HCT116 (cell line): ENCODE results near the gene SVEP1. TPM values are rescaled to one million over a fixed set of nuclear protein-coding genes. Genes with fewer than 3 reads are reported as not detected.

ENCODE experiments used
- ATAC-seq: fragments of 200-7000 bp; cut with Tn5 transposase; 2 replicates; pipeline ENCODE4 v1.9.1; 2020; ENCODE audit warnings: mild to moderate bottlenecking, moderate library complexity
- BruUV-seq: library from RNA; stranded (reverse); fragments of 400-500 nt; replicated peaks from 2 replicates; lab custom pipeline; 2021; lab: Mats Ljungman, UMichigan
- CTCF ChIA-PET: fragments of 300-600 bp; sonication (Branson Sonifier 250); formaldehyde crosslinking; loops from one replicate; lab custom pipeline; 2021; ENCODE audit warnings: antibody characterized with exemption; lab: Charles Lee
- POLR2A ChIA-PET: fragments of 300-600, 350-600 bp; sonication (Branson Sonifier 250); formaldehyde crosslinking; loops from one replicate; lab custom pipeline; 2021; ENCODE audit warnings: antibody characterized with exemption; lab: Charles Lee
- RAD21 ChIA-PET, 2 experiments: fragments of 300-600 bp; sonication (Branson Sonifier 250); formaldehyde crosslinking; loops; one replicate each; lab custom pipeline; 2023; ENCODE audit warnings: low total read pairs in 2 of 2; ENCODE audit not compliant: uncharacterized antibody in 2 of 2, unreplicated experiment in 2 of 2, low non-redundant PET in 1 of 2; lab: Charles Lee
- DNase-seq: peaks from one replicate; pipeline ENCODE4 v3.0.0-alpha.2; 2010; ENCODE audit warnings: low read depth, low spot score
- H2AFZ ChIP-seq: fragments of 200-600 bp; shearing (Covaris generic), sonication (generic); 2 replicates; pipeline ENCODE4 v1.6.1; 2017; ENCODE audit warnings: low read depth, mixed run types, mixed read lengths, antibody characterized with exemption, low read length; ENCODE audit not compliant: poor library complexity, severe bottlenecking
- H3K27ac ChIP-seq: 2 replicates; pipeline ENCODE4 v1.5.1; 2012; ENCODE audit warnings: low read depth, low read length
- H3K27me3 ChIP-seq: fragments of 200-600 bp; sonication (generic); 2 replicates; pipeline ENCODE4 v1.6.1; 2016; ENCODE audit warnings: mixed run types, low read length, mixed read lengths; ENCODE audit not compliant: insufficient read depth
- H3K36me3 ChIP-seq, 2 experiments: fragments of 200-500 bp in 1 of 2; fragments of 200-600 bp in 1 of 2; sonication (Bioruptor generic) in 1 of 2; sonication (generic) in 1 of 2; 2 replicates each; pipeline versions ENCODE4 v1.5.1 to v1.6.1; 2014 to 2016; ENCODE audit warnings: low read length in 2 of 2, inconsistent platforms in 1 of 2, mixed read lengths in 1 of 2, mixed run types in 1 of 2; ENCODE audit not compliant: insufficient read depth in 2 of 2, control insufficient read depth in 1 of 2
- H3K4me1 ChIP-seq, 2 experiments: fragments of 200-600 bp in 1 of 2; sonication (generic) in 1 of 2; 2 replicates each; pipeline versions ENCODE4 v1.5.1 to v1.6.1; 2012 to 2017; ENCODE audit warnings: low read length in 2 of 2, inconsistent platforms in 1 of 2, mild to moderate bottlenecking in 1 of 2, mixed read lengths in 1 of 2, mixed run types in 1 of 2, moderate library complexity in 1 of 2; ENCODE audit not compliant: insufficient read depth in 2 of 2, control insufficient read depth in 1 of 2
- H3K4me2 ChIP-seq: fragments of 200-600 bp; sonication (generic); 2 replicates; pipeline ENCODE4 v1.6.1; 2017; ENCODE audit warnings: mixed run types, low read length, mixed read lengths
- H3K4me3 ChIP-seq, 2 experiments: fragments of 200-600 bp in 1 of 2; sonication (generic) in 1 of 2; replicated peaks in 1 of 2; 2 replicates each; pipeline ENCODE4 v1.5.1; 2011 to 2016; ENCODE audit warnings: low read length in 2 of 2, control low read depth in 1 of 2, low read depth in 1 of 2, mild to moderate bottlenecking in 1 of 2, mixed read lengths in 1 of 2, mixed run types in 1 of 2
- H3K79me2 ChIP-seq: fragments of 200-600 bp; sonication (generic); 2 replicates; pipeline ENCODE4 v1.6.1; 2017; ENCODE audit warnings: mild to moderate bottlenecking, mixed run types, low read length, moderate library complexity, mixed read lengths; ENCODE audit not compliant: insufficient read depth
- H3K9ac ChIP-seq: fragments of 200-600 bp; sonication (generic); 2 replicates; pipeline ENCODE4 v1.6.1; 2016; ENCODE audit warnings: low read length, mixed read lengths
- H3K9me2 ChIP-seq: fragments of 200-600 bp; sonication (generic), shearing (Covaris generic); 2 replicates; pipeline ENCODE4 v1.6.1; 2017; ENCODE audit warnings: mixed run types, mild to moderate bottlenecking, moderate library complexity; ENCODE audit not compliant: insufficient read depth
- H3K9me3 ChIP-seq, 2 experiments: fragments of 200-500 bp in 1 of 2; fragments of 200-600 bp in 1 of 2; sonication (Bioruptor generic) in 1 of 2; sonication (generic) in 1 of 2; 2 replicates each; pipeline ENCODE4 v1.6.1; 2014 to 2017; ENCODE audit warnings: low read length in 2 of 2, mixed read lengths in 2 of 2, inconsistent platforms in 1 of 2, low read depth in 1 of 2, mild to moderate bottlenecking in 1 of 2, mixed run types in 1 of 2, moderate library complexity in 1 of 2; ENCODE audit not compliant: control insufficient read depth in 1 of 2, insufficient read depth in 1 of 2
- H4K20me1 ChIP-seq: fragments of 200-600 bp; sonication (generic), shearing (Covaris generic); 2 replicates; pipeline ENCODE4 v1.6.1; 2017; ENCODE audit warnings: mixed run types, mild to moderate bottlenecking, moderate library complexity; ENCODE audit not compliant: insufficient read depth
- ATF3 ChIP-seq: IDR thresholded peaks from 2 replicates; pipeline ENCODE4 v1.6.1; 2012
- CTCF ChIP-seq, 3 experiments: fragments of 200-600 bp in 1 of 3; sonication (generic) in 1 of 3; IDR thresholded peaks in 2 of 3; conservative IDR thresholded peaks in 1 of 3; 2 replicates each; pipeline ENCODE4 v1.5.1; 2012 to 2017; ENCODE audit warnings: low read depth in 2 of 3, low read length in 2 of 3, antibody characterized with exemption in 1 of 3, borderline replicate concordance in 1 of 3, control low read depth in 1 of 3, mild to moderate bottlenecking in 1 of 3, mixed read lengths in 1 of 3, mixed run types in 1 of 3, moderate library complexity in 1 of 3; ENCODE audit not compliant: insufficient read depth in 1 of 3
- ELF1 ChIP-seq: IDR thresholded peaks from 2 replicates; pipeline ENCODE4 v1.6.1; 2012; ENCODE audit warnings: low read depth, borderline replicate concordance
- FOSL1 ChIP-seq: IDR thresholded peaks from 2 replicates; pipeline ENCODE4 v1.6.1; 2012; ENCODE audit warnings: low read depth
- JUND ChIP-seq: IDR thresholded peaks from 2 replicates; pipeline ENCODE4 v1.6.1; 2012
- POLR2A ChIP-seq: IDR thresholded peaks from 2 replicates; pipeline ENCODE4 v1.7.0; 2011; ENCODE audit warnings: borderline replicate concordance; ENCODE audit not compliant: insufficient read depth, insufficient read length; ENCODE audit errors: extremely low read depth
- POLR2AphosphoS5 ChIP-seq: IDR thresholded peaks from 2 replicates; pipeline ENCODE4 v1.6.1; 2011; ENCODE audit warnings: mild to moderate bottlenecking, low read depth, low read length, moderate library complexity
- SP1 ChIP-seq: IDR thresholded peaks from 2 replicates; pipeline ENCODE4 v1.6.1; 2012; ENCODE audit warnings: low read depth
- SRF ChIP-seq: IDR thresholded peaks from 2 replicates; pipeline ENCODE4 v1.6.1; 2012; ENCODE audit warnings: low read depth
- TCF7L2 ChIP-seq: IDR thresholded peaks from 2 replicates; pipeline ENCODE4 v1.7.0; 2011; ENCODE audit warnings: borderline replicate concordance, inconsistent platforms; ENCODE audit not compliant: insufficient read depth, insufficient read length; ENCODE audit errors: extremely low read depth
- YY1 ChIP-seq: IDR thresholded peaks from 2 replicates; pipeline ENCODE4 v1.6.1; 2011; ENCODE audit warnings: low read length, low read depth, moderate library complexity, mild to moderate bottlenecking; ENCODE audit not compliant: insufficient replicate concordance; ENCODE audit errors: extremely low read depth
- ZFX ChIP-seq: fragments of 450-650 bp; IDR thresholded peaks from 2 replicates; pipeline ENCODE4 v1.6.1; 2017
- ZNF274 ChIP-seq: fragments of 200-500 bp; sonication (Bioruptor generic); IDR thresholded peaks from 2 replicates; pipeline ENCODE4 v1.6.1; 2014; ENCODE audit warnings: mild to moderate bottlenecking, low read depth, low read length, inconsistent platforms
- intact Hi-C: fragments of 100-400 bp; cut with micrococcal nuclease; formaldehyde crosslinking; loops from 2 replicates; pipeline ENCODE4 v1.10.0; 2022
- total RNA-seq: library from RNA; stranded (reverse); gene quantifications from one replicate; pipeline ENCODE4 v1.2.1, GENCODE V29; 2021; ENCODE audit not compliant: unreplicated experiment
- TF ChIP-seq, protein P1 (sequence below): IDR thresholded peaks from 2 replicates; pipeline ENCODE4 v1.6.1; 2012; ENCODE audit warnings: low read depth

SVEP1 gene
- total RNA-seq, 1 experiment from 2014 or later: 0.15 TPM

DNA sequence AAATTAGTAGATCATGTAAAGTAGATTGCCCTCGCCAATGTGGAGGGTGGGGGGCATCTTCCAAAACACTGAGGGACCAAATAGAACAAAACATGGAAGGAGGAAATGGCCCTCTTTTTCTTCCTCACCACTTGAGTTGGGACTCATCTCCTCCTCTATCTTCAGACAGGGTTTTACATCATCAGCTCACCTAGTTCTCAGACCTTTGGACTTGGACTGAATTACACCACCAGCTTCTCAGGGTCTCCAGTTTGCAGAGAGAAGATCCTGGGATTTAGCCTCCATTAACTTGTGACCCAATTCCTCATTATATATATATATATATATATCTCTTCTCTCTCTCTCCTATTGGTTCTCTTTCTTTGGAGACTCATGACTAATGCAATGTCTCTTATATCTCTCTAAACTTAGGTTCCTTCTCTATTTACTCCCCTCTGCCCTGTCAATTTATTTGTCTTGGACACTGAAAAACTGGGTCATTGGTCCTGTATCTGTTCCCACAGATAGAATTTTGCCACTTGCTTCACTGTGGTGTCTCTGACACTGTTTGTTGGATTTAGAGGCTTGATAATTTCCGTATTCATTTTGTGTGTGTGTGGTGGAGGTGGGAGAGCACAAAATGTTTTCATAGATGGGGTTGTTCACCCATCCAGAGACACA lies 187.6 kb downstream of the SVEP1 start (continued):
- TF ChIP-seq, protein P1, sequence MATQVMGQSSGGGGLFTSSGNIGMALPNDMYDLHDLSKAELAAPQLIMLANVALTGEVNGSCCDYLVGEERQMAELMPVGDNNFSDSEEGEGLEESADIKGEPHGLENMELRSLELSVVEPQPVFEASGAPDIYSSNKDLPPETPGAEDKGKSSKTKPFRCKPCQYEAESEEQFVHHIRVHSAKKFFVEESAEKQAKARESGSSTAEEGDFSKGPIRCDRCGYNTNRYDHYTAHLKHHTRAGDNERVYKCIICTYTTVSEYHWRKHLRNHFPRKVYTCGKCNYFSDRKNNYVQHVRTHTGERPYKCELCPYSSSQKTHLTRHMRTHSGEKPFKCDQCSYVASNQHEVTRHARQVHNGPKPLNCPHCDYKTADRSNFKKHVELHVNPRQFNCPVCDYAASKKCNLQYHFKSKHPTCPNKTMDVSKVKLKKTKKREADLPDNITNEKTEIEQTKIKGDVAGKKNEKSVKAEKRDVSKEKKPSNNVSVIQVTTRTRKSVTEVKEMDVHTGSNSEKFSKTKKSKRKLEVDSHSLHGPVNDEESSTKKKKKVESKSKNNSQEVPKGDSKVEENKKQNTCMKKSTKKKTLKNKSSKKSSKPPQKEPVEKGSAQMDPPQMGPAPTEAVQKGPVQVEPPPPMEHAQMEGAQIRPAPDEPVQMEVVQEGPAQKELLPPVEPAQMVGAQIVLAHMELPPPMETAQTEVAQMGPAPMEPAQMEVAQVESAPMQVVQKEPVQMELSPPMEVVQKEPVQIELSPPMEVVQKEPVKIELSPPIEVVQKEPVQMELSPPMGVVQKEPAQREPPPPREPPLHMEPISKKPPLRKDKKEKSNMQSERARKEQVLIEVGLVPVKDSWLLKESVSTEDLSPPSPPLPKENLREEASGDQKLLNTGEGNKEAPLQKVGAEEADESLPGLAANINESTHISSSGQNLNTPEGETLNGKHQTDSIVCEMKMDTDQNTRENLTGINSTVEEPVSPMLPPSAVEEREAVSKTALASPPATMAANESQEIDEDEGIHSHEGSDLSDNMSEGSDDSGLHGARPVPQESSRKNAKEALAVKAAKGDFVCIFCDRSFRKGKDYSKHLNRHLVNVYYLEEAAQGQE: no peak
- TF ChIP-seq SP1 (no peak), ZFX (no peak), JUND (no peak), SRF (no peak)

DNA sequence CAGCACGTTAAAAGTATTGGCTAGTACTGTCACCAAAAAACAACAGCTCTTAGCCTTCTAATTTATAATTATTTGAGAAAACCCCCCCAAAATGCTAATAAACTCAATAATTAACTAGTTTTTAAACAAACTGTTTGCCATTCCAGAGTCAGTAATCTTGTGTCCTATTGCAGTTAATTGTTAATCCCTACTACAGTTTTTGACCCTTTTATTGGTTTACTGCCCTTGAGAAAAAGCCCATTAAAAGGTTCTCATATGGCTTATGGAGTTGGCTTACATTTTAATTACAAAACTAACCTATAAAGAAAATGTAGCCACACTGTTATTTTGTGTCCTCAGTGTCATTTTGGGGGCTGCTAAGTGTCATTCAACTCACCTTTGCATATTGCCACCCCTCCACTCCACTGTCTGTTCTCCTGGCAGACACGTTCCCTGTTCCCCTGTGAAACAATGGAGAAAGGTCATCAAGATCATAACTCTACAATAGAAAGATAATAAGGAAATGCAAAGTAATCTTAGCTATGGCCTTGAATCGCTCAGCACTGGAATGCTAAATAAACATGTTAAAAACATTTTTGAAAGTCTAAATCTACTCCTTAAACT lies 190.3 kb downstream of the SVEP1 start:
- Histone ChIP-seq H3K9me2 (no peaks in the 10 kb centered on the region), H2AFZ (no peak overlapping the region), H3K4me3 (no peak overlapping the region), H3K4me1 (no peaks in the 10 kb centered on the region), H3K27ac (no peak overlapping the region), H3K9ac (no peak overlapping the region), H3K27me3 (no peaks in the 10 kb centered on the region), H4K20me1 (no peaks in the 10 kb centered on the region), H3K79me2 (no peaks in the 10 kb centered on the region), H3K36me3 (no peaks in the 10 kb centered on the region), H3K9me3 (no peaks in the 10 kb centered on the region), H3K4me2 (no peak overlapping the region)
- intact Hi-C loops: loop anchor here (5.0 kb wide), 1 partner anchor 62 kb away; no protein-coding TSS in a partner anchor
- DNase-seq (no peak), ATAC-seq (no peak)
- BruUV-seq: no TSS peak
- ChIA-PET RAD21 (no interaction called here), POLR2A (no interaction called here), CTCF (no interaction called here)
- no peak for TF ChIP-seq SP1
- no peak for TF ChIP-seq CTCF (IDR thresholded peaks at IDR 0.05 in 2 of 3, conservative IDR thresholded peaks at IDR 0.05 in 1 of 3; ENCODE audit: borderline replicate concordance in 1 of 3, insufficient read depth in 1 of 3, low read depth in 2 of 3, low read length in 2 of 3)
- no peak for TF ChIP-seq ZNF274
- no peak for TF ChIP-seq ELF1
- no peak for TF ChIP-seq ATF3
- no peak for TF ChIP-seq FOSL1
- TF ChIP-seq, protein P1: no peak
- TF ChIP-seq SRF: no peak
- TF ChIP-seq YY1: no peak
- TF ChIP-seq POLR2A: no peak
- no peak for TF ChIP-seq TCF7L2
- TF ChIP-seq POLR2AphosphoS5: no peak
